ENCODE measurements around the gene CTNNA2. TPM values are rescaled to one million over a fixed set of nuclear protein-coding genes. Genes with fewer than 3 reads are reported as not detected.

The CTNNA2 gene
- total RNA-seq, 1 experiment from 2014 or later, result 5.5 TPM

- Mint-ChIP-seq H3K27ac (no peak overlapping the region), H3K27me3 (ENCODE audit: low read depth) (no peaks in the 10 kb centered on the region), H3K4me3 (no peak overlapping the region), H3K9me3 (no peaks in the 10 kb centered on the region), H3K36me3 (ENCODE audit: insufficient read depth in 1 of 3, low read depth in 3 of 3) (no peaks in the 10 kb centered on the region), H3K4me1 (peaks cover 10 to 11% of the 10 kb centered on the region in 2 experiments)
- Histone ChIP-seq H2BK120ac (ENCODE audit: low read depth, low read length, poor library complexity, severe bottlenecking) (no peak overlapping the region), H3K4ac (ENCODE audit: low read depth, low read length) (no peak overlapping the region), H4K91ac (ENCODE audit: insufficient read length, low read depth, low read length) (no peak overlapping the region), H3K79me1 (ENCODE audit: insufficient read depth, low read depth, low read length, poor library complexity, severe bottlenecking) (no peaks in the 10 kb centered on the region), H2BK12ac (ENCODE audit: insufficient read length, low read depth, low read length) (no peak overlapping the region), H3K18ac (ENCODE audit: insufficient read length, low read depth, low read length) (no peak overlapping the region), H3K4me2 (ENCODE audit: insufficient read depth, insufficient read length, low read length) (no peak overlapping the region), H4K8ac (replicated peaks; ENCODE audit: insufficient read length, low read depth, low read length) (no peak overlapping the region), H3K9ac (ENCODE audit: extremely low read depth, insufficient read length, low read length) (no peak overlapping the region), H4K5ac (ENCODE audit: insufficient read length, low read depth, low read length) (no peak overlapping the region), H3K9me3 (ENCODE audit: control insufficient read depth, low read depth, low read length) (no peaks in the 10 kb centered on the region), H3K56ac (ENCODE audit: insufficient read length, low read depth, low read length) (no peak overlapping the region), H2AFZ (ENCODE audit: low read length) (no peak overlapping the region), H3T11ph (ENCODE audit: low read length) (no peak overlapping the region), H3K27ac (ENCODE audit: insufficient read length, low read depth, low read length) (no peak overlapping the region), H2BK15ac (ENCODE audit: low read depth, low read length) (no peak overlapping the region), H4K20me1 (ENCODE audit: control insufficient read depth, insufficient read depth, insufficient read length) (no peaks in the 10 kb centered on the region), H3K23ac (ENCODE audit: insufficient read length, low read depth, low read length) (no peak overlapping the region), H3K14ac (ENCODE audit: insufficient read depth, low read length) (no peak overlapping the region), H3K4me1 (ENCODE audit: insufficient read depth, low read length) (no peaks in the 10 kb centered on the region), H2BK20ac (ENCODE audit: low read depth, low read length, poor library complexity, severe bottlenecking) (no peak overlapping the region), H3K27me3 (ENCODE audit: insufficient read depth, low read length) (no peaks in the 10 kb centered on the region), H3K79me2 (ENCODE audit: insufficient read depth, low read length) (no peaks in the 10 kb centered on the region), H2BK5ac (ENCODE audit: insufficient read length, low read length) (no peak overlapping the region), H3K23me2 (ENCODE audit: insufficient read length, low read depth, low read length, poor library complexity, severe bottlenecking) (no peaks in the 10 kb centered on the region), H2AK5ac (ENCODE audit: insufficient read length, low read length) (no peak overlapping the region)
- DNase-seq, result no peak
- no CpG with 5 or more reads among the region's 3 CpGs for WGBS (ENCODE audit: extremely low coverage, insufficient read length, low lambda C conversion rate)
- TF ChIP-seq, protein P1, sequence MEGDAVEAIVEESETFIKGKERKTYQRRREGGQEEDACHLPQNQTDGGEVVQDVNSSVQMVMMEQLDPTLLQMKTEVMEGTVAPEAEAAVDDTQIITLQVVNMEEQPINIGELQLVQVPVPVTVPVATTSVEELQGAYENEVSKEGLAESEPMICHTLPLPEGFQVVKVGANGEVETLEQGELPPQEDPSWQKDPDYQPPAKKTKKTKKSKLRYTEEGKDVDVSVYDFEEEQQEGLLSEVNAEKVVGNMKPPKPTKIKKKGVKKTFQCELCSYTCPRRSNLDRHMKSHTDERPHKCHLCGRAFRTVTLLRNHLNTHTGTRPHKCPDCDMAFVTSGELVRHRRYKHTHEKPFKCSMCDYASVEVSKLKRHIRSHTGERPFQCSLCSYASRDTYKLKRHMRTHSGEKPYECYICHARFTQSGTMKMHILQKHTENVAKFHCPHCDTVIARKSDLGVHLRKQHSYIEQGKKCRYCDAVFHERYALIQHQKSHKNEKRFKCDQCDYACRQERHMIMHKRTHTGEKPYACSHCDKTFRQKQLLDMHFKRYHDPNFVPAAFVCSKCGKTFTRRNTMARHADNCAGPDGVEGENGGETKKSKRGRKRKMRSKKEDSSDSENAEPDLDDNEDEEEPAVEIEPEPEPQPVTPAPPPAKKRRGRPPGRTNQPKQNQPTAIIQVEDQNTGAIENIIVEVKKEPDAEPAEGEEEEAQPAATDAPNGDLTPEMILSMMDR (conservative IDR thresholded peaks at IDR 0.05), result no peak
Observed at GRCh38 chr2:79936715-79937114, 423.9 kb downstream of the CTNNA2 start.

Data from H9 (cell line).